H1 (cell line): Measurements from ENCODE around the gene C1orf21. TPM values are rescaled to one million over a fixed set of nuclear protein-coding genes. Genes with fewer than 3 reads are reported as not detected.

Experiments
- CTCF ChIA-PET: fragments of 300-600 bp; sonication (Branson Sonifier 250); formaldehyde crosslinking; loops from one replicate; lab custom pipeline; 2021; ENCODE audit not compliant: partially characterized antibody; lab: Charles Lee
- POLR2A ChIA-PET: fragments of 300-600 bp; sonication (Branson Sonifier 250); formaldehyde crosslinking; loops from one replicate; lab custom pipeline; 2021; ENCODE audit warnings: inconsistent platforms; ENCODE audit not compliant: partially characterized antibody; lab: Charles Lee
- DNase-seq, 2 experiments: peaks; one replicate each; pipeline versions ENCODE4 v3.0.0 to v3.0.0-alpha.2; 2010 to 2022; ENCODE audit warnings: low spot score in 2 of 2, low read depth in 1 of 2, mixed read lengths in 1 of 2
- FAIRE-seq: peaks from 2 replicates; lab custom pipeline; 2011; peaks lifted over from hg19 to GRCh38; lab: Jason Lieb, UNC
- H2AFZ ChIP-seq: 2 replicates; pipeline ENCODE4 v1.8.1; 2012; ENCODE audit warnings: low read length, inconsistent platforms
- H2AK5ac ChIP-seq: 2 replicates; pipeline ENCODE4 v1.6.1; 2013; ENCODE audit warnings: low read depth, low read length
- H2BK120ac ChIP-seq: replicated peaks from 2 replicates; pipeline ENCODE3; 2013; ENCODE audit warnings: low read depth, low read length, inconsistent platforms
- H2BK12ac ChIP-seq: 2 replicates; pipeline ENCODE4 v1.6.1; 2013; ENCODE audit warnings: low read depth, low read length
- H2BK15ac ChIP-seq: 2 replicates; pipeline ENCODE4 v1.6.1; 2013; ENCODE audit warnings: low read length
- H2BK20ac ChIP-seq: 2 replicates; pipeline ENCODE4 v1.6.1; 2013; ENCODE audit warnings: low read length
- H2BK5ac ChIP-seq: 2 replicates; pipeline ENCODE4 v1.6.1; 2013; ENCODE audit warnings: low read depth, low read length
- H3K14ac ChIP-seq: 2 replicates; pipeline ENCODE4 v1.6.1; 2013; ENCODE audit warnings: inconsistent platforms; ENCODE audit not compliant: insufficient read length
- H3K18ac ChIP-seq: 2 replicates; pipeline ENCODE4 v1.6.1; 2013; ENCODE audit warnings: low read length; ENCODE audit errors: extremely low read depth
- H3K23ac ChIP-seq: 2 replicates; pipeline ENCODE4 v1.6.1; 2013; ENCODE audit warnings: inconsistent platforms; ENCODE audit not compliant: insufficient read length
- H3K23me2 ChIP-seq: 2 replicates; pipeline ENCODE4 v1.6.1; 2013; ENCODE audit warnings: low read depth, low read length
- H3K27ac ChIP-seq: 2 replicates; pipeline ENCODE4 v1.6.1; 2011; ENCODE audit warnings: low read depth, low read length, inconsistent platforms
- H3K27me3 ChIP-seq, 4 experiments: replicated peaks in 1 of 4; 1 replicate in 1 of 4; 2 replicates in 3 of 4; pipeline versions ENCODE4 v1.6.1 to v1.8.1; 2011 to 2013; ENCODE audit warnings: low read length in 3 of 4, mild to moderate bottlenecking in 3 of 4, inconsistent platforms in 2 of 4, mixed read lengths in 2 of 4, moderate library complexity in 1 of 4; ENCODE audit not compliant: control insufficient read depth in 3 of 4, insufficient read depth in 3 of 4; ENCODE audit errors: extremely low read depth in 1 of 4
- H3K36me3 ChIP-seq, 4 experiments: 2 replicates each; pipeline versions ENCODE4 v1.6.1 to v1.8.1; 2011 to 2013; ENCODE audit warnings: mild to moderate bottlenecking in 4 of 4, low read length in 3 of 4, moderate library complexity in 2 of 4, control low read depth in 1 of 4, inconsistent platforms in 1 of 4; ENCODE audit not compliant: insufficient read depth in 4 of 4, control insufficient read depth in 2 of 4
- H3K4ac ChIP-seq: replicated peaks from 2 replicates; pipeline ENCODE3; 2013; ENCODE audit warnings: low read length, low read depth, mixed read lengths, inconsistent platforms; ENCODE audit not compliant: insufficient read length
- H3K4me1 ChIP-seq, 4 experiments: replicated peaks in 1 of 4; 1 replicate in 1 of 4; 2 replicates in 3 of 4; pipeline versions ENCODE4 v1.6.1 to v1.8.1; 2011 to 2013; ENCODE audit warnings: low read length in 3 of 4, inconsistent platforms in 2 of 4, mixed read lengths in 1 of 4; ENCODE audit not compliant: insufficient read depth in 4 of 4, control insufficient read depth in 3 of 4
- H3K4me2 ChIP-seq, 2 experiments: 2 replicates each; pipeline versions ENCODE4 v1.6.1 to v1.8.1; 2011 to 2013; ENCODE audit warnings: low read depth in 2 of 2, low read length in 2 of 2, control low read depth in 1 of 2, inconsistent platforms in 1 of 2, mild to moderate bottlenecking in 1 of 2; ENCODE audit not compliant: insufficient read depth in 1 of 2
- H3K4me3 ChIP-seq, 4 experiments: fragments of 200-600, 300-600 bp in 1 of 4; sonication (generic), shearing (Covaris generic), sonication (Bioruptor Twin) in 1 of 4; 2 replicates each; pipeline versions ENCODE4 v1.5.1 to v1.8.1; 2011 to 2016; ENCODE audit warnings: low read length in 4 of 4, low read depth in 3 of 4, control low read depth in 2 of 4, inconsistent platforms in 2 of 4, mild to moderate bottlenecking in 2 of 4, mixed read lengths in 1 of 4, moderate library complexity in 1 of 4; ENCODE audit not compliant: insufficient read depth in 2 of 4; ENCODE audit errors: extremely low read depth in 1 of 4
- H3K56ac ChIP-seq: replicated peaks from 2 replicates; pipeline ENCODE3; 2013; ENCODE audit warnings: low read depth, mild to moderate bottlenecking, mixed read lengths, low read length, inconsistent platforms; ENCODE audit not compliant: insufficient read length
- H3K79me1 ChIP-seq: 2 replicates; pipeline ENCODE4 v1.6.1; 2013; ENCODE audit warnings: low read depth, low read length, control low read depth
- H3K79me2 ChIP-seq, 2 experiments: 2 replicates each; pipeline versions ENCODE4 v1.6.1 to v1.8.1; 2012 to 2013; ENCODE audit warnings: low read length in 2 of 2, mild to moderate bottlenecking in 2 of 2, inconsistent platforms in 1 of 2; ENCODE audit not compliant: insufficient read depth in 2 of 2, control insufficient read depth in 1 of 2
- H3K9ac ChIP-seq, 4 experiments: replicated peaks in 1 of 4; 1 replicate in 1 of 4; 2 replicates in 3 of 4; pipeline versions ENCODE4 v1.6.1 to v1.8.1; 2011 to 2013; ENCODE audit warnings: low read depth in 3 of 4, low read length in 3 of 4, control low read depth in 2 of 4, mild to moderate bottlenecking in 2 of 4, moderate library complexity in 2 of 4, inconsistent platforms in 1 of 4; ENCODE audit errors: extremely low read depth in 1 of 4
- H3K9me3 ChIP-seq, 2 experiments: 2 replicates each; pipeline versions ENCODE4 v1.6.1 to v1.8.1; 2012 to 2013; ENCODE audit warnings: mild to moderate bottlenecking in 2 of 2, moderate library complexity in 2 of 2, control low read depth in 1 of 2, inconsistent platforms in 1 of 2, low read depth in 1 of 2, low read length in 1 of 2, mixed read lengths in 1 of 2; ENCODE audit not compliant: insufficient read depth in 2 of 2
- H4K20me1 ChIP-seq, 2 experiments: replicated peaks in 1 of 2; 2 replicates each; pipeline versions ENCODE3 to v1.8.1; 2011 to 2013; ENCODE audit warnings: inconsistent platforms in 2 of 2, low read length in 2 of 2, mild to moderate bottlenecking in 1 of 2; ENCODE audit not compliant: insufficient read depth in 2 of 2, control insufficient read depth in 1 of 2
- H4K5ac ChIP-seq: 2 replicates; pipeline ENCODE4 v1.6.1; 2013; ENCODE audit warnings: low read length, low read depth, mixed read lengths, inconsistent platforms; ENCODE audit not compliant: insufficient read length
- H4K8ac ChIP-seq: 2 replicates; pipeline ENCODE4 v1.8.0; 2013; ENCODE audit warnings: mild to moderate bottlenecking, moderate library complexity, low read length, inconsistent platforms; ENCODE audit not compliant: insufficient read depth; ENCODE audit errors: extremely low read depth
- H4K91ac ChIP-seq: replicated peaks from 2 replicates; pipeline ENCODE3; 2013; ENCODE audit warnings: low read length, mixed read lengths, inconsistent platforms; ENCODE audit not compliant: insufficient read length
- HDAC2 ChIP-seq, 2 experiments: fragments of 300-600 bp in 1 of 2; sonication (generic) in 1 of 2; IDR thresholded peaks; 2 replicates each; pipeline ENCODE4 v1.6.1; 2011 to 2012; ENCODE audit warnings: low read depth in 2 of 2, low read length in 2 of 2, mild to moderate bottlenecking in 2 of 2, moderate library complexity in 2 of 2, borderline replicate concordance in 1 of 2, inconsistent platforms in 1 of 2
- JUND ChIP-seq: IDR thresholded peaks from 2 replicates; pipeline ENCODE4 v1.6.1; 2011; ENCODE audit warnings: mild to moderate bottlenecking, improper control_type of control experiment, low read length
- KDM1A ChIP-seq: fragments of 200-600, 300-600 bp; sonication (generic); IDR thresholded peaks from 2 replicates; pipeline ENCODE4 v1.7.1; 2016; ENCODE audit warnings: mild to moderate bottlenecking, low read length, borderline replicate concordance
- NANOG ChIP-seq: IDR thresholded peaks from 2 replicates; pipeline ENCODE4 v1.6.1; 2011; ENCODE audit warnings: low read length, low read depth, mild to moderate bottlenecking, inconsistent platforms; ENCODE audit not compliant: insufficient read depth, poor library complexity, severe bottlenecking
- POU5F1 ChIP-seq: IDR thresholded peaks from 2 replicates; pipeline ENCODE4 v1.6.1; 2011; ENCODE audit warnings: low read depth, mild to moderate bottlenecking, low read length, moderate library complexity
- RBBP5 ChIP-seq: IDR thresholded peaks from 2 replicates; pipeline ENCODE4 v1.7.1; 2012; ENCODE audit warnings: low read depth, mild to moderate bottlenecking, inconsistent platforms, low read length, moderate library complexity, borderline replicate concordance
- RNF2 ChIP-seq: fragments of 200-900, 300-1000 bp; sonication (generic); IDR thresholded peaks from 2 replicates; pipeline ENCODE4 v1.7.1; 2016; ENCODE audit warnings: borderline replicate concordance, low read depth, mild to moderate bottlenecking, antibody characterized with exemption, low read length; ENCODE audit not compliant: poor library complexity, severe bottlenecking; ENCODE audit errors: missing control alignments
- RXRA ChIP-seq: IDR thresholded peaks from 2 replicates; pipeline ENCODE4 v1.6.1; 2011; ENCODE audit warnings: low read depth, mild to moderate bottlenecking, low read length, moderate library complexity; ENCODE audit not compliant: insufficient read depth
- SAP30 ChIP-seq: fragments of 300-600 bp; sonication (generic); IDR thresholded peaks from 2 replicates; pipeline ENCODE4 v1.7.1; 2012; ENCODE audit warnings: low read length, moderate library complexity, mild to moderate bottlenecking, inconsistent platforms; ENCODE audit not compliant: insufficient read depth, insufficient replicate concordance
- SIRT6 ChIP-seq: IDR thresholded peaks from one replicate; pipeline ENCODE4 v1.7.1; 2012; ENCODE audit warnings: low read length, inconsistent platforms
- SP4 ChIP-seq: IDR thresholded peaks from 2 replicates; pipeline ENCODE4 v1.6.1; 2012; ENCODE audit warnings: low read length, inconsistent platforms
- TEAD4 ChIP-seq: IDR thresholded peaks from 2 replicates; pipeline ENCODE4 v1.6.1; 2012; ENCODE audit warnings: low read depth, low read length, inconsistent platforms, mixed read lengths
- polyA plus RNA-seq, 7 experiments: library from polyadenylated mRNA; depleted of rRNA in 3 of 7; stranded (reverse) in 5 of 7; unstranded in 2 of 7; fragments of >200 nt in 5 of 7; fragments of 200-250 nt in 2 of 7; gene quantifications; 1 replicate in 5 of 7; 2 replicates in 1 of 7; 4 replicates in 1 of 7; pipeline versions ENCODE4 v1.2.1 to v1.2.3, GENCODE V29; 2011 to 2013; ENCODE audit warnings: missing spikeins in 2 of 7, mixed read lengths in 2 of 7
- total RNA-seq: library from RNA; stranded (reverse); fragmentation: NEBNext Ultra II Directional; extraction: Animal tissue kit (Norgen Biotek cat#: 25700); gene quantifications from 2 replicates; pipeline ENCODE4 v1.2.1, GENCODE V29; 2021
- TF ChIP-seq, protein P1 (sequence below): IDR thresholded peaks from 2 replicates; pipeline ENCODE4 v1.6.1; 2012; ENCODE audit warnings: inconsistent platforms

C1orf21 gene
- total and polyA plus RNA-seq, 2 of the 8 experiments (the other 6 are each of a cell fraction or from before 2014, with no cell fraction given) = 16.6 to 51.0 TPM

DNA sequence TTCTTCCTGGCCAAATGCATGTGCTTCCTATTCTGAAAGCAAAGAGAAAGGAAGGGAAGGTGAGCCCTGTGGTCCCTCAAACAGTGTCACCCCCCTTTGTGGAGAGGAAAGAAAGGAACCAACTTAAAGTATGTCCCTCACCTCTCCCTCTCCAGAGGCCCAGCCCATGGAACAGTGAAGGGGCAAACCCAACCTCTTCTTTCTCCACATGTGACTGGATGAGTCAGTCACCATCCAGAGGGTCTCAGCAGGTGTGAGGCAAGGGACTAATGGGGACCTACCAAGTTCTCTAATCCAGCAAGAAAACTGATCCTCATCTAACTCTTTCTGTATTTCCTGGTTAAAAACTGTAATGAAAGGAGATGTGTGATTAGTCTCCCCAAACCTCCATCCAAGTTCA, 222.2 kb downstream of the C1orf21 start:
- no peaks in the 10 kb centered on the region for H3K79me2 ChIP-seq
- no peak overlapping the region for H2BK120ac ChIP-seq
- no peak overlapping the region for H2BK5ac ChIP-seq
- H3K18ac ChIP-seq = no peak overlapping the region
- POLR2A ChIA-PET = no interaction called here
- no peak overlapping the region for H2AK5ac ChIP-seq
- no peak overlapping the region for H2AFZ ChIP-seq
- no peak overlapping the region for H3K4me3 ChIP-seq
- H2BK20ac ChIP-seq = no peak overlapping the region
- H3K23ac ChIP-seq = no peak overlapping the region
- peaks cover 0 to 3% (median 0%) of the 10 kb centered on the region in 4 experiments; a peak in 1 of 8 replicates for H3K36me3 ChIP-seq
- H3K14ac ChIP-seq = no peak overlapping the region
- no peak overlapping the region for H4K91ac ChIP-seq
- no peaks in the 10 kb centered on the region for H4K20me1 ChIP-seq
- FAIRE-seq (no peak), DNase-seq (no peak)
- H3K56ac ChIP-seq = no peak overlapping the region
- H3K4me2 ChIP-seq = no peak overlapping the region
- peaks cover 0 to 7% (median 2%) of the 10 kb centered on the region in 4 experiments; a peak in 2 of 7 replicates for H3K4me1 ChIP-seq
- CTCF ChIA-PET = no interaction called here
- H2BK15ac ChIP-seq = no peak overlapping the region
- no peak overlapping the region for H4K8ac ChIP-seq
- no peak overlapping the region for H3K9ac ChIP-seq
- no peak overlapping the region for H4K5ac ChIP-seq
- H3K9me3 ChIP-seq = no peaks in the 10 kb centered on the region
- no peak overlapping the region for H3K4ac ChIP-seq
- no peak overlapping the region for H2BK12ac ChIP-seq
- H3K79me1 ChIP-seq = no peaks in the 10 kb centered on the region
- H3K27me3 ChIP-seq = no peaks in the 10 kb centered on the region
- no peaks in the 10 kb centered on the region for H3K23me2 ChIP-seq
- no peak overlapping the region for H3K27ac ChIP-seq
- TF ChIP-seq SAP30 = no peak
- TF ChIP-seq RBBP5 = no peak
- no peak for TF ChIP-seq RXRA
- TF ChIP-seq TEAD4 = no peak
- no peak for TF ChIP-seq HDAC2 (IDR thresholded peaks at IDR 0.05; ENCODE audit: borderline replicate concordance in 1 of 2, low read depth in 2 of 2, low read length in 2 of 2)
- TF ChIP-seq SIRT6 = no peak
- TF ChIP-seq NANOG = no peak
- no peak for TF ChIP-seq JUND
- TF ChIP-seq KDM1A = no peak
- TF ChIP-seq, protein P1, sequence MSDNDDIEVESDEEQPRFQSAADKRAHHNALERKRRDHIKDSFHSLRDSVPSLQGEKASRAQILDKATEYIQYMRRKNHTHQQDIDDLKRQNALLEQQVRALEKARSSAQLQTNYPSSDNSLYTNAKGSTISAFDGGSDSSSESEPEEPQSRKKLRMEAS = no peak
- TF ChIP-seq RNF2 = no peak
- no peak for TF ChIP-seq POU5F1
- TF ChIP-seq SP4 = no peak
